ENCODE data around the gene C1orf146. TPM values are rescaled to one million over a fixed set of nuclear protein-coding genes. Genes with fewer than 3 reads are reported as not detected.
"Not testable (repeated sequence)": the region's sequence is repeated elsewhere in the genome, so short reads cannot be mapped to it uniquely, and the experiment has no call there.

C1orf146 gene
- total RNA-seq, 4 donors from 2014 or later, result not detected

GRCh38 chr1:92262516-92262915 lies 44.8 kb downstream of the C1orf146 start:
- Histone ChIP-seq H3K36me3 (peaks cover 0 to 50% (median 0%) of the 10 kb centered on the region in 3 donors), H3K4me1 (no peaks in the 10 kb centered on the region), H3K27ac (no peak overlapping the region), H3K27me3 (no peaks in the 10 kb centered on the region), H3K9me3 (no peaks in the 10 kb centered on the region), H3K4me3 (no peak overlapping the region)
- no peak for DNase-seq
- no peak for TF ChIP-seq POLR2A (IDR thresholded peaks at IDR 0.05)
- TF ChIP-seq, protein P1, sequence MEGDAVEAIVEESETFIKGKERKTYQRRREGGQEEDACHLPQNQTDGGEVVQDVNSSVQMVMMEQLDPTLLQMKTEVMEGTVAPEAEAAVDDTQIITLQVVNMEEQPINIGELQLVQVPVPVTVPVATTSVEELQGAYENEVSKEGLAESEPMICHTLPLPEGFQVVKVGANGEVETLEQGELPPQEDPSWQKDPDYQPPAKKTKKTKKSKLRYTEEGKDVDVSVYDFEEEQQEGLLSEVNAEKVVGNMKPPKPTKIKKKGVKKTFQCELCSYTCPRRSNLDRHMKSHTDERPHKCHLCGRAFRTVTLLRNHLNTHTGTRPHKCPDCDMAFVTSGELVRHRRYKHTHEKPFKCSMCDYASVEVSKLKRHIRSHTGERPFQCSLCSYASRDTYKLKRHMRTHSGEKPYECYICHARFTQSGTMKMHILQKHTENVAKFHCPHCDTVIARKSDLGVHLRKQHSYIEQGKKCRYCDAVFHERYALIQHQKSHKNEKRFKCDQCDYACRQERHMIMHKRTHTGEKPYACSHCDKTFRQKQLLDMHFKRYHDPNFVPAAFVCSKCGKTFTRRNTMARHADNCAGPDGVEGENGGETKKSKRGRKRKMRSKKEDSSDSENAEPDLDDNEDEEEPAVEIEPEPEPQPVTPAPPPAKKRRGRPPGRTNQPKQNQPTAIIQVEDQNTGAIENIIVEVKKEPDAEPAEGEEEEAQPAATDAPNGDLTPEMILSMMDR (IDR thresholded peaks at IDR 0.05), result no peak

DNA sequence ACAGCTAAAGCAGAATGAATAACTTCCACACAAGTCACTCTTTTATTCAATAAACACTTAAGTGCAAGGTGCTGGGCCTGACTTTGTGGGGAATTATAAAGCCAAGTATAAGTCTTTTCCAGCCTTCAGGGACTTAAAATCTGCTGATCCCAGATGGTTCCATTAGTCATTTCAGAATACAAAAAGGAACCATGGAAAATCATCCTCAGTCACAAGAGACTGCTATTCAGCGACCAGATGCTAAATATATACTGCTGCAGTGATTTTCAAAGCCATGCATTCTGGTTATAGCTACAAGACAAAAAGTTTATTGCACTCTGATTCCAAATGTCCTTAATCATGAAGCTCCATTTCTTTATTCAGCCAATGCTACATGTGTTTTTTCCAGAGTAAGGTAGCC lies 55.3 kb downstream of the C1orf146 start:
- H3K27ac ChIP-seq, result no peak overlapping the region
- no peaks in the 10 kb centered on the region for H3K27me3 ChIP-seq
- no peak for DNase-seq
- no peak overlapping the region for H3K4me3 ChIP-seq
- H3K36me3 ChIP-seq, result peaks cover 0 to 23% (median 0%) of the 10 kb centered on the region in 3 donors
- no peaks in the 10 kb centered on the region for H3K4me1 ChIP-seq
- TF ChIP-seq, protein P1 (IDR thresholded peaks at IDR 0.05), result no peak
- TF ChIP-seq POLR2A (IDR thresholded peaks at IDR 0.05), result no peak
- H3K9me3 ChIP-seq, result no peaks in the 10 kb centered on the region

GRCh38 chr1:92274939-92275338 lies 57.2 kb downstream of the C1orf146 start:
- Histone ChIP-seq H3K36me3 (peaks cover 0 to 25% (median 0%) of the 10 kb centered on the region in 3 donors), H3K4me1 (no peaks in the 10 kb centered on the region), H3K4me3 (no peak overlapping the region), H3K9me3 (no peaks in the 10 kb centered on the region), H3K27me3 (no peaks in the 10 kb centered on the region), H3K27ac (no peak overlapping the region)
- no peak for TF ChIP-seq POLR2A (IDR thresholded peaks at IDR 0.05)
- TF ChIP-seq, protein P1 (IDR thresholded peaks at IDR 0.05), result no peak
- no peak for DNase-seq

DNA sequence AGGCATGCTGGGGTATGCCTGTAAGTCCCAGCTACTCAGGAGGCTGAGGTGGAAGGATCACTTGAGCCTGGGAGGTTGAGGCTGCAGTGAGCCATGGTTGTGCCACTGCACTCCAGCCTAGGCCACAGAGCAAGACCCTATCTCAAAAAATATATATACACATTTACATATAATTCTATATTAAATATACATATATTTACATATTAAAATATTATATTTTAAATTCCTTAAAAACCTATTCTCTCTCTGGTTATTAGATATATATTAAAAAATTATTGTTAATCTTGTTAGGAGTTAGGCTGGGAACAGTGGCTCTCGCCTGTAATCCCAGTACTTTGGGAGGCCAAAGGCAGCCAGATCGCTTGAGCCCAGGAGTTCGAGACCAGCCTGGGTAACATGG lies 58.4 kb downstream of the C1orf146 start:
- no peaks in the 10 kb centered on the region for H3K4me1 ChIP-seq
- peaks cover 0 to 27% (median 0%) of the 10 kb centered on the region in 3 donors for H3K36me3 ChIP-seq
- no peak for DNase-seq
- no peak overlapping the region for H3K27ac ChIP-seq
- H3K9me3 ChIP-seq, result no peaks in the 10 kb centered on the region
- no peaks in the 10 kb centered on the region for H3K27me3 ChIP-seq
- TF ChIP-seq POLR2A (IDR thresholded peaks at IDR 0.05), result no peak
- TF ChIP-seq, protein P1 (IDR thresholded peaks at IDR 0.05), result no peak
- no peak overlapping the region for H3K4me3 ChIP-seq

GRCh38 chr1:92277105-92277723 lies 59.5 kb downstream of the C1orf146 start:
- TF ChIP-seq POLR2A (IDR thresholded peaks at IDR 0.05), result no peak
- TF ChIP-seq, protein P1 (IDR thresholded peaks at IDR 0.05), result no peak
- Histone ChIP-seq H3K27ac (no peak overlapping the region), H3K4me1 (no peaks in the 10 kb centered on the region), H3K4me3 (no peak overlapping the region), H3K36me3 (peaks cover 0 to 15% (median 0%) of the 10 kb centered on the region in 3 donors), H3K27me3 (no peaks in the 10 kb centered on the region), H3K9me3 (no peaks in the 10 kb centered on the region)
- no peak for DNase-seq

DNA sequence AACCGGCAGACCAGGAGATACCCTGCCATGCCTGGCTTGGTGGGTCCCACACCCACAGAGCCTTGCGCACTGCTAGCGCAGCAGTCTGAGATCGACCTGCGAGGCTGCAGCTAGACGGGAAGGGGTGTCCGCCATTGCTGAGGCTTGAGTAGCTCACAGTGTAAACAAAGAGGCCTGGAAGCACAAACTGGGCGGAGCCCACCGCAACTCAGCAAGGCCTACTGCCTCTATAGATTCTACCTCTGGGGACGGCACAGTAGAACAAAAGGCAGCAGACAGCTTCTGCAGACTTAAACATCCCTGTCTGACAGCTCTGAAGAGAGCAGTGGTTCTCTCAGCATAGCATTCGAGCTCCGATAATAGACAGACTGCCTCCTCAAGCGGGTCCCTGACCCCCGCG lies 62.1 kb downstream of the C1orf146 start:
- H3K36me3 ChIP-seq, result peaks cover 0 to 14% (median 0%) of the 10 kb centered on the region in 3 donors

GRCh38 chr1:92281411-92281810 lies 63.7 kb downstream of the C1orf146 start:
- H3K4me3 ChIP-seq, DNase-seq, H3K4me1 ChIP-seq, H3K9me3 ChIP-seq, H3K27ac ChIP-seq, H3K27me3 ChIP-seq: not testable (repeated sequence)
- H3K36me3 ChIP-seq, result peaks cover 0 to 22% (median 0%) of the 10 kb centered on the region in 3 donors

More for the DNA sequence above, 62.1 kb downstream of the C1orf146 start:
- not testable (repeated sequence) for DNase-seq, H3K4me1 ChIP-seq, H3K27me3 ChIP-seq, H3K9me3 ChIP-seq, H3K4me3 ChIP-seq, H3K27ac ChIP-seq
